Suprapubic skin (tissue), 4 donors: ENCODE results near the gene EFCAB8. TPM values are rescaled to one million over a fixed set of nuclear protein-coding genes. Genes with fewer than 3 reads are reported as not detected.

Experiments used
- DNase-seq, 2 donors: peaks; one replicate each; pipeline ENCODE4 v3.0.0-alpha.2; 2019; ENCODE audit warnings: low spot score in 2 of 2
- H3K27ac ChIP-seq: fragments of 200-600 bp; sonication (generic); one replicate; pipeline ENCODE4 v1.5.1; 2019
- H3K27me3 ChIP-seq: fragments of 200-600 bp; sonication (generic); one replicate; pipeline ENCODE4 v1.5.1; 2019
- H3K36me3 ChIP-seq: fragments of 200-600 bp; sonication (generic); one replicate; pipeline ENCODE4 v1.5.1; 2019
- H3K4me1 ChIP-seq: fragments of 200-600 bp; sonication (generic); one replicate; pipeline ENCODE4 v1.5.1; 2019
- H3K4me3 ChIP-seq: fragments of 200-600 bp; sonication (generic); one replicate; pipeline ENCODE4 v1.5.1; 2019; ENCODE audit warnings: mild to moderate bottlenecking
- H3K9me3 ChIP-seq: fragments of 200-600 bp; sonication (generic); one replicate; pipeline ENCODE4 v1.5.1; 2019
- EP300 ChIP-seq: sonication (generic); formaldehyde crosslinking; IDR thresholded peaks from one replicate; pipeline ENCODE4 v1.6.1; 2017; ENCODE audit warnings: antibody characterized with exemption
- POLR2A ChIP-seq, 2 donors: fragments of 450-650 bp; IDR thresholded peaks; one replicate each; pipeline ENCODE4 v1.6.1; 2017; ENCODE audit warnings: antibody characterized with exemption in 2 of 2, mild to moderate bottlenecking in 2 of 2, moderate library complexity in 2 of 2
- POLR2AphosphoS5 ChIP-seq, 3 donors: sonication (generic); formaldehyde crosslinking; IDR thresholded peaks; one replicate each; pipeline ENCODE4 v1.6.1; 2017; ENCODE audit warnings: antibody characterized with exemption in 3 of 3
- WGBS: methylation state at CpG from one replicate; pipeline ENCODE4 v1.1.5; 2018; 5-methylcytosine and 5-hydroxymethylcytosine counted together
- total RNA-seq, 4 donors: library from RNA; depleted of rRNA; stranded (reverse); fragments of >200 nt; gene quantifications; one replicate each; pipeline ENCODE4 v1.1.0, GENCODE V29; 2016
- TF ChIP-seq, protein P1 (sequence below), 2 donors: fragments of 200-600 bp in 1 of 2; fragments of 450-650 bp in 1 of 2; sonication (generic) in 1 of 2; IDR thresholded peaks; one replicate each; pipeline ENCODE4 v1.5.1; 2016 to 2019; ENCODE audit warnings: antibody characterized with exemption in 2 of 2, mild to moderate bottlenecking in 1 of 2, moderate library complexity in 1 of 2

EFCAB8 gene
- total RNA-seq, 4 donors from 2014 or later, result 0.76 to 0.89 TPM; not detected in 2

DNA sequence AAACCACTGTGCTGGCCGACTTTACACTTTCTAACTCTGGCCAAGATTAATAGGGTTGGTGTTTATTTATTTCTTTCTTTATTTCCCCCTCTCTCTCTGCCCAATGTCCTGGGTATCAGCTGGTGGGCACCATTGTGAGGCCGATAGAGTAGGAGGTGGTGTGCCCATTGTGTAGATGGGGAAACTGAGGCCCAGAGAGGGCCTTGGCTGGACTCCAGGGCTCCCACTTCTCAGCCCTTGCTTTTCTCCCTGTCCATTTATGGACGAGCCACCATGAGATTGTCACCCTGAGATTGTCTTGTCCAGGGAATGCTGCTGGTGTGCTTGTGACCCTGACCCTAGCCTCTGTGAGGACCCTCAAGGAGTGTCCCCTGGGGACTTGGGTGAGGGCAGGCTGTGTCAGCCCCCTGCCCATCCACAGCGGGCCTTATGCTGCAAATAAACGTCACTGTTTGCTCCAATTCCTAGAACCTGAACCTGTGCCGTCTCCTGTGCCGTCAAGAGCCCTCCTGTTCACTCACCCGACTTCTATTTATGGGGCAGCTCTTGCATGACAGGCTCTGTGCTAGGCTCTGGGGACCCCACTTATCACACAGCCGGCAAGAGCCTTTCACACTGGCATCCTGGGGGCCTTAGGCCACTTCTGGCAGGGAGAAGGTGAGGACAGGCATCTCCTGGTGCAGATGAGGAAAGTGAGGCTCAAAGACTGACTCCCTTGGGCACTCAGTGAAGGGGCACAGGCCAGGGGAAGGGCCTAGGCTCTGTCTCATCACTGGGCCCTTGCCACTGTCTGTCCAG is 120.7 kb downstream of the EFCAB8 start:
- no peaks in the 10 kb centered on the region for H3K36me3 ChIP-seq
- no peak overlapping the region for H3K27ac ChIP-seq
- no peaks in the 10 kb centered on the region for H3K4me1 ChIP-seq
- WGBS, result 92% methylated on average over 9 of the region's 9 CpGs
- TF ChIP-seq EP300 (no peak), POLR2A (IDR thresholded peaks at IDR 0.05) (no peak), POLR2AphosphoS5 (IDR thresholded peaks at IDR 0.05) (no peak)
- TF ChIP-seq, protein P1, sequence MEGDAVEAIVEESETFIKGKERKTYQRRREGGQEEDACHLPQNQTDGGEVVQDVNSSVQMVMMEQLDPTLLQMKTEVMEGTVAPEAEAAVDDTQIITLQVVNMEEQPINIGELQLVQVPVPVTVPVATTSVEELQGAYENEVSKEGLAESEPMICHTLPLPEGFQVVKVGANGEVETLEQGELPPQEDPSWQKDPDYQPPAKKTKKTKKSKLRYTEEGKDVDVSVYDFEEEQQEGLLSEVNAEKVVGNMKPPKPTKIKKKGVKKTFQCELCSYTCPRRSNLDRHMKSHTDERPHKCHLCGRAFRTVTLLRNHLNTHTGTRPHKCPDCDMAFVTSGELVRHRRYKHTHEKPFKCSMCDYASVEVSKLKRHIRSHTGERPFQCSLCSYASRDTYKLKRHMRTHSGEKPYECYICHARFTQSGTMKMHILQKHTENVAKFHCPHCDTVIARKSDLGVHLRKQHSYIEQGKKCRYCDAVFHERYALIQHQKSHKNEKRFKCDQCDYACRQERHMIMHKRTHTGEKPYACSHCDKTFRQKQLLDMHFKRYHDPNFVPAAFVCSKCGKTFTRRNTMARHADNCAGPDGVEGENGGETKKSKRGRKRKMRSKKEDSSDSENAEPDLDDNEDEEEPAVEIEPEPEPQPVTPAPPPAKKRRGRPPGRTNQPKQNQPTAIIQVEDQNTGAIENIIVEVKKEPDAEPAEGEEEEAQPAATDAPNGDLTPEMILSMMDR (IDR thresholded peaks at IDR 0.05), result no peak
- H3K4me3 ChIP-seq, result no peak overlapping the region
- H3K9me3 ChIP-seq, result no peaks in the 10 kb centered on the region
- DNase-seq, result peak in 1 of 2 donors; percentile 31
- H3K27me3 ChIP-seq, result peaks cover 9% of the 10 kb centered on the region

- WGBS, result 74% methylated on average over 12 of the region's 19 CpGs
- no peak overlapping the region for H3K27ac ChIP-seq
- no peak overlapping the region for H3K4me3 ChIP-seq
- no peaks in the 10 kb centered on the region for H3K36me3 ChIP-seq
- H3K4me1 ChIP-seq, result no peaks in the 10 kb centered on the region
- H3K27me3 ChIP-seq, result peaks cover 9% of the 10 kb centered on the region
- TF ChIP-seq, protein P1 (IDR thresholded peaks at IDR 0.05), result no peak
- TF ChIP-seq POLR2A (IDR thresholded peaks at IDR 0.05) (no peak), EP300 (no peak), POLR2AphosphoS5 (IDR thresholded peaks at IDR 0.05) (no peak)
- H3K9me3 ChIP-seq, result no peaks in the 10 kb centered on the region
- peak in 1 of 2 donors; percentile 40 for DNase-seq
These were observed 121.6 kb downstream of the EFCAB8 start for GRCh38 chr20:32980131-32980941.

- DNase-seq, result no peak
- WGBS, result 85% methylated on average over 6 of the region's 6 CpGs
These were observed 122.3 kb downstream of the EFCAB8 start for GRCh38 chr20:32980990-32981389.

GRCh38 chr20:32982617-32983458 is 124.1 kb downstream of the EFCAB8 start:
- Histone ChIP-seq H3K4me1 (no peaks in the 10 kb centered on the region), H3K36me3 (no peaks in the 10 kb centered on the region), H3K9me3 (no peaks in the 10 kb centered on the region), H3K27ac (no peak overlapping the region), H3K27me3 (peaks cover 16% of the 10 kb centered on the region), H3K4me3 (no peak overlapping the region)
- TF ChIP-seq POLR2A (IDR thresholded peaks at IDR 0.05) (no peak), EP300 (no peak)
- TF ChIP-seq, protein P1 (IDR thresholded peaks at IDR 0.05), result no peak
- 39% methylated on average over 9 of the region's 10 CpGs for WGBS
- DNase-seq, result peak in 1 of 2 donors; percentile 48

More at GRCh38 chr20:32980990-32981389, 122.3 kb downstream of the EFCAB8 start:
- TF ChIP-seq, protein P1 (IDR thresholded peaks at IDR 0.05), result no peak
- TF ChIP-seq POLR2AphosphoS5 (IDR thresholded peaks at IDR 0.05) (no peak), POLR2A (IDR thresholded peaks at IDR 0.05) (no peak)
- no peak overlapping the region for H3K4me3 ChIP-seq
- H3K27me3 ChIP-seq, result peaks cover 9% of the 10 kb centered on the region
- no peaks in the 10 kb centered on the region for H3K36me3 ChIP-seq
- H3K4me1 ChIP-seq, result no peaks in the 10 kb centered on the region
- no peaks in the 10 kb centered on the region for H3K9me3 ChIP-seq
- H3K27ac ChIP-seq, result no peak overlapping the region
